HEK293 (cell line): ENCODE results near the gene PAM.

Source experiments
- YY1 ChIP-seq: fragments of 450-650 bp; formaldehyde crosslinking; IDR thresholded peaks from 2 replicates; pipeline ENCODE4 v1.5.1; 2018; ENCODE audit warnings: missing biosample characterization, missing genetic modification characterization
- ZSCAN30 ChIP-seq: fragments of 450-650 bp; IDR thresholded peaks from 2 replicates; pipeline ENCODE4 v1.5.1; 2018; ENCODE audit warnings: missing biosample characterization, mild to moderate bottlenecking, missing genetic modification characterization, moderate library complexity

- TF ChIP-seq YY1 (no peak), ZSCAN30 (no peak)
Measured at GRCh38 chr5:102890133-102890532, 135.0 kb downstream of the PAM start.
